Activated CD4-positive, CD25-positive, alpha-beta regulatory T cell treated with anti-CD3 and anti-CD28 coated beads, Interleukin-2, amount 50 U/mL, for 16 hours (primary cell): Measurements from ENCODE around the gene RAB10.
A peak's percentile ranks its signal among the peaks of the same experiment; 100 is the strongest.
"Not testable (repeated sequence)": the region's sequence is repeated elsewhere in the genome, so short reads cannot be mapped to it uniquely, and the experiment has no call there.

Source experiments
- DNase-seq: peaks from one replicate; pipeline ENCODE4 v3.0.0-alpha.2; 2020; ENCODE audit warnings: low read depth, low spot score

The RAB10 gene

DNA sequence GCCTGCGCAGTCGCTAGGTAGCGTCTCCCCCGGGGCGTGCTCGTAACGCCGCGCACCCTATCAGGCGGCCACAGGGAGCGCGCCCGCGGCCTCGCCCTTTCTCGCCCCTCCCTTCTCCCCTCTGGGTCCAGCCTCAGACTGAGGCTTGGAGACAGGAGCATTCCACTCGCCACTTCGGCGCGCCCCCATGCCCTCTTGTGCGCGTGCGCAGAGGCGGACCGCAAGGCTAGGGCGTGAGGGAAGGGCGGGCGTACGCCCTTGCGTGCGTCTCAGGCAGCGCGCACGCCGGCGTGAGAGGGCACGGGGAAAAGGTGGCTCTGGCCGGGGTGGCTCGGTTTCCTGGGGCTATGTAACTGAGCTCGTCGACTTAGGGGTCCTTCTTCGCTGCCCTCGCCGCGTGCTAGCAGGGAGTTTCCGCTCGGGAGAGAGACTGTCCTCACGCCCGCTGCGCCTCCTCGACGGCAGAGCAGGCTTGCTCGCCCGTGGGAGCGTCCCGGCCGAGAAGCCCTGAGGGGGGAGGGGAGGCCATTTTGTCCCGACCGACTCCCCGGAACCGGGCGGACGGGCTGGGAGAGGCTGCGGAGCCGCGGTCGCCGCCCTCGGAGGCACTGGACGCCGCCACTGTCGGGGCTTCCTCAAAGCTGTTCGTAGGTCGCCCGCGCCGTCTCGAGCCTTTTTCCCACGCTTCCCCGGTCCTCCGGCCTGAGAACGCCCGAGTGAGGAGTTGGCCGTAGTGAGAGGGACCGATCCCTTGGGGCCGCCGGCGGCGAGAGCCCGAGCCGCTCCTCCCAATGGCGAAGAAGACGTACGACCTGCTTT, at the start of gene RAB10:
Gene RAB10, plus strand, starts transcription at position 267 of the 819 bp plus-strand sequence. Its CDS starts 525 bp downstream, at position 792.
- DNase-seq = peak; percentile 99

DNA sequence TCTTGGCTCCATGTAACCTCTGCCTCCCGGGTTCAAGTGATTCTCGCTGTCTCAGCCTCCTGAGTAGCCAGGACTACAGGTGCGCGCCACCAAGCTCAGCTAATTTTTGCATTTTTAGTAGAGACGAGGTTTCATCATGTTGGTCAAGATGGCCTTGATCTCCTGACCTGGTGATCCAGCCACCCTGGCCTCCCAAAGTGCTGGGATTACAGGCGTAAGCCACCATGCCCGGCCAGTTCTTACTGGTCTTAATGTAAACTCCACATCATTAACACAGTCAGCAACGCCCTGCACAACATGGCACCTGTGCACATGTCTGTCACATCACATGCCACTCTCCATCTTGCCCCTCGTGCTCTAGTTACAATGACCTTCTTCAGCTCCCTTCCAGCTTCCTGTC, 45.8 kb upstream of the RAB10 start:
- DNase-seq = no peak

DNA sequence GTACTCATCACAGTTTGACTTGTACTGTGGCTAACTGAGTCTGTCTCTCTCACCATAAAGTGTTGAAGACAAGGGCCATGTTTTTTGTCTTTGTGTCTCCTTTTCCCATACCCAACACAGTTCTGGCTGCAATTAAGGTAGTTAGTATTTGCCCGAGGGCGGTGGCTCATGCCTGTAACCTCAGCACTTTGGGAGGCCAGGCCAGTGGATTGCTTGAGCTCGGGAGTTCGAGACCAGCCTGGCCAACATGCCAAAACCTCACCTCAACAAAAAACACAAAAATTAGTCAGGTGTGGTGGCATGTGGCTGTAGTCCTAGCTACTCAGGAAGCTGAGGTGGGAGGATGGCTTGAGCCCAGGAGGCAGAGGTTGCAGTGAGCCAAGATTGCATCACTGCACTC, 44.7 kb upstream of the RAB10 start:
- DNase-seq = no peak

- DNase-seq = no peak
Observed at GRCh38 chr2:25991965-25992364, 41.9 kb upstream of the RAB10 start.

DNA sequence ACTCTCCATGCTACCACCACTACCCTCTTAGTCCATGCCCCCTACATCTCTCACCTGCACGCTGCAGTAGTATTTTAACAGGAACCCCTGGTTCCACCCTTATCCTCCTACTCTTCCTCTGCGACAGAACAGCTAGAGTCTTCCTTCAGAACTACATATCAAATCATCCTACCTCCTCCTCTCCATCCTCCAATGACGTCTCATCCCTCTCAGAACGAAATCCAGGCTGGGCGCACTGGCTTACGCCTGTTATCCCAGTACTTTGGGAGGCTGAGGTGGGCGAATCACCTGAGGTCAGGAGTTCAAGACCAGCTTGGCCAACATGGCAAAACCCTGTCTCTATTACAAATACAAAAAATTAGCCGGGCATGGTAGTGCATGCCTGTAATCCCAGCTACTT, 41.3 kb upstream of the RAB10 start:
- no peak for DNase-seq

- DNase-seq = no peak
Observed at GRCh38 chr2:25993049-25993448, 40.8 kb upstream of the RAB10 start.

DNA sequence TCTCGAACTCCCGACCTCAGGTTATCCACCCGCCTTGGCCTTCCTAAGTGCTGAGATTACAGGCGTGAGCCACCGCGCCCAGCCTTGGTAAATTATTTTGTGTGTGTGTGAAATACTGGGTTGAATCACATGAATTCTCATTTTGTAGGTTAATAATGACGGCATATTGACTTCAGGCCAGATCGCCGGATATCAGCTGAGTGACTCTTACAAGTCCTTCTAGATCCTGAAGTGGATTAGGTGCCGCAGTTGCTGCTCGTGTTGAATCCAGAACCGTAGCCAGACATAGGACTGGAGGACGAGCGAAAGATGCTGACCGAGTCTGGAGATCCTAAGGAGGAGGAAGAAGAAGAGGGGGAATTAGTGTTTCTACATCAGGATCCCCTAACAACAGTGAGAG, 39.4 kb upstream of the RAB10 start:
- DNase-seq = no peak

DNA sequence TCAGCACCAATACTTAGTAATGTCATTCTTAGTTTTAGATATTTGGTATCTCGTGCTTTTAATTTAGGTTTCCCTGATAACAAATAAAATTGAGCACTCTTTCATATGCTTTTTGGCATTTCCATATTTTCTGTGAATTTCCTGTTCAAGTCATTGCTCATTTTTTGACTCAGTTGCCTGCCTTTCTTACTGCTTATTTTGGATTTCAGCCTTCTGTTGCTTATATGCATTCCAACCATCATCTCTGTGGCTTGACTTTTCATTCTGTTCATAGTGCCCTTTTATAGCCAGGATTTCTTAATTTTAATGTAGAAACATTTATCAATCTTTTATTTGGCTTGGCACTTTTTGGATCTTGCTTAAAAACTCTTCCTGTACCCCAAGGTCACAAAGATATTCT, 37.0 kb upstream of the RAB10 start:
- DNase-seq = no peak

- DNase-seq = not testable (repeated sequence)
Observed at GRCh38 chr2:25998816-25999383, 35.0 kb upstream of the RAB10 start.

- not testable (repeated sequence) for DNase-seq
Observed at GRCh38 chr2:25999406-25999805, 34.5 kb upstream of the RAB10 start.

DNA sequence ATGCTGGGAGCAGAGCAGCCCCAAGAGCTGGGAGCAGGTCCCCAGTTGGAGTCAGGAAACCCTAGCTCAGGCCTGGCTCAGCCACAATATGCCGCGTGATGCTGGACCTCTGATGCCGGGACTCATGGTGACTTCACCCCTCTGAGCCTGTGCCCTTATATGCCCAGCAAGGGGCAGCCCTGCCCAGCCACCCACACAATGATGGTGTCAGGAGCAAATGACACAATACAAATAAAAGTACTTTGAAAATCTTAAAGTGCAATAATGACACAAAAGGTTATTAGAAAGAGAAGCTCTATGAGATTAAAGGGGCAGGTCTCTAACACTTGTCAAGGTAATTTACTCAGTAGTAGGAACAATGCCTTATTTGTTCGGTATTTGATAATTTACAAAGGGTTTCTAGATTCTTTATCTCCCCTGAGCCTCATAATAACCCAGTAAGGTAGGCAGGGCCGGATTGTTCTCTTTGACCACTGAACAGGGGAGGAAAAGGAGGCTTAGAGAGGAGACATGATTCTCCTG, 33.3 kb upstream of the RAB10 start:
- DNase-seq = no peak

DNA sequence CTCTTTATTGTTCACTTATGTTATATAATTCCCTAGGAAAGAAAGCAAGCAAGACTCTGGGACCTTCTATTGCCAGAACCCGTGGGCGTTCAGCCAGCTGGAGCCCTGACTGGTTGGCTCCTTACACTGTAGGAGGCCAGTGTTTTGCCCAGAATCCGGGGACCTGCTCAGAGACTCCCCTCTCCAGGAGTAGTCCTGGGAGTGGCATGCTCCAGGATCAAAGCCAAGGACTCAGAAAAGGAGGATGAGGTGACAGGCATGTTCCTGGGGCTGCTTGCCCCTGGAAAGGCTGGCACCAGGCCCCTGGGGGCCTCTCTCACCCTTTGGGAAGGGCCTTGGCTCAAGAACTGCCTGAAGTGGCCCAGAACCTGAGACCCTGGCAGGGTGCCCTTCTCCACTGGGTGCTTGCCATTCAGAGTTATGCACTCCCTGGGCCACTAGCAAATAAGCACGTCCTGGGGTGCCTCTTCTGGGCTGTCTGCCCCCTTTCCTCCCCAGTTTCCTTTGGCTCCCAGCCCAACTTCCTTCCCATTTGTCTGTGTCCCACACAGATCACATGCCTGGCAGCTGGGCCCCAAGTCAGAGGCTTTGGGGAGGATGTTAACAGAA, 32.0 kb upstream of the RAB10 start:
- no peak for DNase-seq

DNA sequence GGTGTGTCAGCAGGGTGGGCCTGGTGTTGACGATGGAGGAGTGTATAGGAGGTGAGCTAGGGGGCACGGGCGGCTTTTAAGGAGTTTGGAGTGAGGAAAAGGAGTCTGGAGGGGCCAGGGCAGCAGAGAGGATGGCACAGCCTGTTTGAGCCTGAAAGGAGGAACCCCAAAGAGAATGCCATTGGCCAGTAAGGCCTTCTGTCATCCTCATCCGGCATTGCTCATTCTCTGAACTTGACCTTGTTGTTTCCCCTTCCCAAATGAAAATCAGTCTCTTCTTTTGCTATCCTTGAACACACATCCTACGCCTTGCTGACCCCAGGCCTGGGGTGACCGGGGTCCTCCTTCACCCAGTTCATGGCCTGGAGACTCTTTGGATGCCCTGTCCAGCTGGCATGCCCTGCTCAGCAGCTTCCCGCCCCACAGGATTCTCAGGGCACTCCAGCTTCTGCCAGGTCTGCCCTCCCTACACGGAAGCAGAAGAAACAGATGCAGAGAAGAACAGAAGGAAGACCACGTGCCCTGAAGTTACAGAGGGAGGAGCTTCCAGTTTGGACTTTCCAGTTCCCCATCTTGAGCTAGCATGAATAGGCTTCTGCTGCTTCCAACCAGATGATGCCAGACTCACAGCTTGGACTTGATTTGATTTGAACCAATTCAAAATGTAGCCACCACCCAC, 31.1 kb upstream of the RAB10 start:
- no peak for DNase-seq

DNA sequence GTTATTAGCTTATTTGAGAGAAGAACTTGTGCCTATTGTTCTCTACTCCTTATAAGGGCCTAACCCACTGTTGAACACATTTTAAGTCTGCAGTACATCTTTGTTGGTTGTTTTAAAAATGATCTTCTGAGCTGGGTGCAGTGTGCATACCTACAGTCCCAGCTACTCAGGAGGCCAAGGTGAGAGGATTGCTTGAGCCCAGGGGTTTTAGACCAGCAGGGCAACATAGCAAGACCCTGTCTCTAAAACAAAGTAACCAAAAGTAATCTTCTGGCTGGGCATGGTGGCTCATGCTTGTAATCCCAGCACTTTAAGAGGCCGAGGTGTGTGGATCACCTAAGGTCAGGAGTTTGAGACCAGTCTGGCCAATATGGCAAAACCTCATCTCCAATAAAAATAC, 25.8 kb upstream of the RAB10 start:
- no peak for DNase-seq

DNA sequence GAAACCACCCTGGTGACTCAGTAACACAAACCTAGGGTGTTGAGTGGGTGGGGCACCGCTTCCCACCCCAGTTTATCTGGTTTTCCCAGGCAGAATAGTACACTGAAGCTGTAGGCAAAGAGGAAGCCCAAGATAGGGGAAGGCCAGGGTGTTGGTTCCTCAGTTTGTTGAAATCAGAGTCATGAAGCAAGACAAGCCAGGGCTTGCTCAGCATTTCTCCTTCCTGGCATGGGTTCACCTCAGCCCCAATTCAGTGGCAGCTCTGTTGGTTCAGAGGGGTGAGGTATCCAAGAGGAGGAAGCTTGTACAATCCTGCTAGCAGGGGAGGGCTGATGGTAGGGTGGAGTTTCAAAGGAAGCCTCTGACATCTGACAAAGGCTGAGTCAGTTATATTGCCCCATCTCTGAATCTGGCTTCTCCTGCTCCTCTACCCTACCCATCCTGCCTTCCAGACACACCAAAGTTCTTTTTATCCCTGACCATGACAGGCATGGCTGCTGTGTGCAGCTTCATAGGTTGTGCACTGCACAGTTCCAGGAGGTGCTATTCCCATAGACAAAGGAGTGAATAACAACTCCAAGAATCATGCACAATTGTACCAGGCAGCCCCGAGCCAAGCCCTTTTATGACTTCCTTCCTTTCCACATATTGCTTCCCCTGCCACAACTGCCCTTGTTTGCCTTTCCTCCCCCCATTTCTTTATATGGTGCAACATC, 24.9 kb upstream of the RAB10 start:
- DNase-seq = no peak

- no peak for DNase-seq
Observed at GRCh38 chr2:26009567-26009963, 24.3 kb upstream of the RAB10 start.

DNA sequence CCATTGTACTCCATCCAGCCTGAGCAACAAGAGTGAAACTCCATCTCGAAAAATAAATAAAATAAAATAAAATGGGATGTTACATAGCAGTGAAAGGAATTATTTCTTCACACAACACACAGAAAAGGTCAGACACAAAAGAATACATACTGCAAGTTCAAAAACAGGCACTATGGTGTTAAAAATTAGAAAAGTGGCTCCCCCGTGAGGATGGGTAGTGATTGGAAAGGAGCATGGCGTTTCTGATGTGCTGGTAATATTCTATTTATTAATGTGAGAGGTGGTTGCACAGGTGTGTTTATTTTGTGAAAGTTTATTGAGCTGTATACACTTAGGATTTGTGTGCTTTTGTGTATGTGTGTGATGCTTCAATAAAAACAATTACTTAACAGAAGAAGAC, 22.9 kb upstream of the RAB10 start:
- DNase-seq = no peak

GRCh38 chr2:26011609-26011989, 22.3 kb upstream of the RAB10 start:
- DNase-seq = no peak

DNA sequence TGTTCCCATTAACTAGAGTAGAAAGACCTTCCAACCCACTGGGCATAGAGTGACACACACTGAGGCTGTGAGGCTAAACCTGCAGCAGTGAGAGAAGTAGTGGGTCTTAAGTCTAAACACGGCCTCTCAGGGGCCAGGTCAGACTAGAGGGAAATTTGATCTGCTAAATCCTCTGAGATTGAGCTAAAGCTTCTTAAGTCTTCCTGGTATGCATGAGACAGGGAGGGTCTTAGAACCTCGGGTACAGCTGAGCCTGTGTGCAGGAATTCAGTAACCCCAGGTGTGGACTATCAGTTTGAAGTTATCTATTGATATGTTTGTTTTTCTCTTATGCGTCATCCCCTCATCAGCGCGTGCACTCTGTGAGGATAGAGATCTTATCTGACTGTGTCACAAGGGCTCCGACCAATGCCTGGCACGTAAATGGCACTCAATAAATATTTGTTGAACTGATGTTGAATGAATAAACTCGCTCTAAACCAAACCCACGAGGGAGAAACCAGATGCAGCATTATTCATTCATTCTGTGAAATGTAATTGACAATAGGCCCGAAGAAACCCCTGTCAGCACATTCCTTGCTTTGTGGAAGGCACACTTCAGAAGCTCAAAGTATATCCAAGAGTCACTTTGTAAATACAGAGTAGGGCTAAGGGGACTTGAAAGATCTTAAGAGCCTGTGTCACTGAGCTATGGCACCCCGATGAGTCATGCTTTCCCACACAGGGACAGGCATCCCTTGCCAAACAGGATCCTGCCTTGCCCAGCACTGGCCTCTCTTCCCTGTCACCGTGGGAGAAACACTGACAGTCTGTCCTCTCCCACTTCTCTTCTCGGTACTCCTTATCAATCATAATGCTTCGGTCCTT, 21.7 kb upstream of the RAB10 start:
- no peak for DNase-seq

DNA sequence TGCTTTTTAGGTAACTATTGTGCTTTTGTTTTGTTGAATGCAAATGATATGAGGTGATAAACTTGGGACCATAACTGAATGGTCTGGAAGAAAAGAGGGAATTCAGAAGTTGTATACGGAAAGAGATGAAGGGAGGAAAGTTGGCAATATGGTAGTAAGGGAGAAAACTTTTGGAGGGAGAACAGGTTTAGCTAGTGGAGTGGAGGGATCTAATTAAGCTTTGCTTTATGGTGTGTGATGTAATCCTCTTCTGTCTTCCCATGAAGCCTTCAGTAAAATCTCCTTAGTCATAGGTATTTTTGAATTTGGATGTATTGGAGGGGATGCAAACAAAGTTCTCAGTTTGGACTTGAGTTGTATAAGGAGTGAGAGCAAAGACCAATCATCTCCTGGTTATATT, 20.2 kb upstream of the RAB10 start:
- DNase-seq = no peak
